H1 (cell line): ENCODE results near the gene SOX8. TPM values are rescaled to one million over a fixed set of nuclear protein-coding genes. Genes with fewer than 3 reads are reported as not detected.

Experiments used
- CTCF ChIA-PET: fragments of 300-600 bp; sonication (Branson Sonifier 250); formaldehyde crosslinking; loops from one replicate; lab custom pipeline; 2021; ENCODE audit not compliant: partially characterized antibody; lab: Charles Lee
- POLR2A ChIA-PET: fragments of 300-600 bp; sonication (Branson Sonifier 250); formaldehyde crosslinking; loops from one replicate; lab custom pipeline; 2021; ENCODE audit warnings: inconsistent platforms; ENCODE audit not compliant: partially characterized antibody; lab: Charles Lee
- DNase-seq, 2 experiments: peaks; one replicate each; pipeline versions ENCODE4 v3.0.0 to v3.0.0-alpha.2; 2010 to 2022; ENCODE audit warnings: low spot score in 2 of 2, low read depth in 1 of 2, mixed read lengths in 1 of 2
- FAIRE-seq: peaks from 2 replicates; lab custom pipeline; 2011; peaks lifted over from hg19 to GRCh38; lab: Jason Lieb, UNC
- H2AFZ ChIP-seq: 2 replicates; pipeline ENCODE4 v1.8.1; 2012; ENCODE audit warnings: low read length, inconsistent platforms
- H2AK5ac ChIP-seq: 2 replicates; pipeline ENCODE4 v1.6.1; 2013; ENCODE audit warnings: low read depth, low read length
- H2BK120ac ChIP-seq: replicated peaks from 2 replicates; pipeline ENCODE3; 2013; ENCODE audit warnings: low read depth, low read length, inconsistent platforms
- H2BK12ac ChIP-seq: 2 replicates; pipeline ENCODE4 v1.6.1; 2013; ENCODE audit warnings: low read depth, low read length
- H2BK15ac ChIP-seq: 2 replicates; pipeline ENCODE4 v1.6.1; 2013; ENCODE audit warnings: low read length
- H2BK20ac ChIP-seq: 2 replicates; pipeline ENCODE4 v1.6.1; 2013; ENCODE audit warnings: low read length
- H2BK5ac ChIP-seq: 2 replicates; pipeline ENCODE4 v1.6.1; 2013; ENCODE audit warnings: low read depth, low read length
- H3K14ac ChIP-seq: 2 replicates; pipeline ENCODE4 v1.6.1; 2013; ENCODE audit warnings: inconsistent platforms; ENCODE audit not compliant: insufficient read length
- H3K18ac ChIP-seq: 2 replicates; pipeline ENCODE4 v1.6.1; 2013; ENCODE audit warnings: low read length; ENCODE audit errors: extremely low read depth
- H3K23ac ChIP-seq: 2 replicates; pipeline ENCODE4 v1.6.1; 2013; ENCODE audit warnings: inconsistent platforms; ENCODE audit not compliant: insufficient read length
- H3K23me2 ChIP-seq: 2 replicates; pipeline ENCODE4 v1.6.1; 2013; ENCODE audit warnings: low read depth, low read length
- H3K27ac ChIP-seq: 2 replicates; pipeline ENCODE4 v1.6.1; 2011; ENCODE audit warnings: low read depth, low read length, inconsistent platforms
- H3K27me3 ChIP-seq, 4 experiments: replicated peaks in 1 of 4; 1 replicate in 1 of 4; 2 replicates in 3 of 4; pipeline versions ENCODE4 v1.6.1 to v1.8.1; 2011 to 2013; ENCODE audit warnings: low read length in 3 of 4, mild to moderate bottlenecking in 3 of 4, inconsistent platforms in 2 of 4, mixed read lengths in 2 of 4, moderate library complexity in 1 of 4; ENCODE audit not compliant: control insufficient read depth in 3 of 4, insufficient read depth in 3 of 4; ENCODE audit errors: extremely low read depth in 1 of 4
- H3K36me3 ChIP-seq, 4 experiments: 2 replicates each; pipeline versions ENCODE4 v1.6.1 to v1.8.1; 2011 to 2013; ENCODE audit warnings: mild to moderate bottlenecking in 4 of 4, low read length in 3 of 4, moderate library complexity in 2 of 4, control low read depth in 1 of 4, inconsistent platforms in 1 of 4; ENCODE audit not compliant: insufficient read depth in 4 of 4, control insufficient read depth in 2 of 4
- H3K4ac ChIP-seq: replicated peaks from 2 replicates; pipeline ENCODE3; 2013; ENCODE audit warnings: low read length, low read depth, mixed read lengths, inconsistent platforms; ENCODE audit not compliant: insufficient read length
- H3K4me1 ChIP-seq, 4 experiments: replicated peaks in 1 of 4; 1 replicate in 1 of 4; 2 replicates in 3 of 4; pipeline versions ENCODE4 v1.6.1 to v1.8.1; 2011 to 2013; ENCODE audit warnings: low read length in 3 of 4, inconsistent platforms in 2 of 4, mixed read lengths in 1 of 4; ENCODE audit not compliant: insufficient read depth in 4 of 4, control insufficient read depth in 3 of 4
- H3K4me2 ChIP-seq, 2 experiments: 2 replicates each; pipeline versions ENCODE4 v1.6.1 to v1.8.1; 2011 to 2013; ENCODE audit warnings: low read depth in 2 of 2, low read length in 2 of 2, control low read depth in 1 of 2, inconsistent platforms in 1 of 2, mild to moderate bottlenecking in 1 of 2; ENCODE audit not compliant: insufficient read depth in 1 of 2
- H3K4me3 ChIP-seq, 4 experiments: fragments of 200-600, 300-600 bp in 1 of 4; sonication (generic), shearing (Covaris generic), sonication (Bioruptor Twin) in 1 of 4; 2 replicates each; pipeline versions ENCODE4 v1.5.1 to v1.8.1; 2011 to 2016; ENCODE audit warnings: low read length in 4 of 4, low read depth in 3 of 4, control low read depth in 2 of 4, inconsistent platforms in 2 of 4, mild to moderate bottlenecking in 2 of 4, mixed read lengths in 1 of 4, moderate library complexity in 1 of 4; ENCODE audit not compliant: insufficient read depth in 2 of 4; ENCODE audit errors: extremely low read depth in 1 of 4
- H3K56ac ChIP-seq: replicated peaks from 2 replicates; pipeline ENCODE3; 2013; ENCODE audit warnings: low read depth, mild to moderate bottlenecking, mixed read lengths, low read length, inconsistent platforms; ENCODE audit not compliant: insufficient read length
- H3K79me1 ChIP-seq: 2 replicates; pipeline ENCODE4 v1.6.1; 2013; ENCODE audit warnings: low read depth, low read length, control low read depth
- H3K79me2 ChIP-seq, 2 experiments: 2 replicates each; pipeline versions ENCODE4 v1.6.1 to v1.8.1; 2012 to 2013; ENCODE audit warnings: low read length in 2 of 2, mild to moderate bottlenecking in 2 of 2, inconsistent platforms in 1 of 2; ENCODE audit not compliant: insufficient read depth in 2 of 2, control insufficient read depth in 1 of 2
- H3K9ac ChIP-seq, 4 experiments: replicated peaks in 1 of 4; 1 replicate in 1 of 4; 2 replicates in 3 of 4; pipeline versions ENCODE4 v1.6.1 to v1.8.1; 2011 to 2013; ENCODE audit warnings: low read depth in 3 of 4, low read length in 3 of 4, control low read depth in 2 of 4, mild to moderate bottlenecking in 2 of 4, moderate library complexity in 2 of 4, inconsistent platforms in 1 of 4; ENCODE audit errors: extremely low read depth in 1 of 4
- H3K9me3 ChIP-seq, 2 experiments: 2 replicates each; pipeline versions ENCODE4 v1.6.1 to v1.8.1; 2012 to 2013; ENCODE audit warnings: mild to moderate bottlenecking in 2 of 2, moderate library complexity in 2 of 2, control low read depth in 1 of 2, inconsistent platforms in 1 of 2, low read depth in 1 of 2, low read length in 1 of 2, mixed read lengths in 1 of 2; ENCODE audit not compliant: insufficient read depth in 2 of 2
- H4K20me1 ChIP-seq, 2 experiments: replicated peaks in 1 of 2; 2 replicates each; pipeline versions ENCODE3 to v1.8.1; 2011 to 2013; ENCODE audit warnings: inconsistent platforms in 2 of 2, low read length in 2 of 2, mild to moderate bottlenecking in 1 of 2; ENCODE audit not compliant: insufficient read depth in 2 of 2, control insufficient read depth in 1 of 2
- H4K5ac ChIP-seq: 2 replicates; pipeline ENCODE4 v1.6.1; 2013; ENCODE audit warnings: low read length, low read depth, mixed read lengths, inconsistent platforms; ENCODE audit not compliant: insufficient read length
- H4K8ac ChIP-seq: 2 replicates; pipeline ENCODE4 v1.8.0; 2013; ENCODE audit warnings: mild to moderate bottlenecking, moderate library complexity, low read length, inconsistent platforms; ENCODE audit not compliant: insufficient read depth; ENCODE audit errors: extremely low read depth
- H4K91ac ChIP-seq: replicated peaks from 2 replicates; pipeline ENCODE3; 2013; ENCODE audit warnings: low read length, mixed read lengths, inconsistent platforms; ENCODE audit not compliant: insufficient read length
- BRCA1 ChIP-seq: IDR thresholded peaks from 2 replicates; pipeline ENCODE4 v1.6.1; 2012; ENCODE audit warnings: low read depth, low read length, improper control_type of control experiment
- CHD1 ChIP-seq: IDR thresholded peaks from 2 replicates; pipeline ENCODE4 v1.6.1; 2012; ENCODE audit warnings: low read depth, low read length, improper control_type of control experiment
- CREB1 ChIP-seq: IDR thresholded peaks from 2 replicates; pipeline ENCODE4 v1.6.1; 2012; ENCODE audit warnings: inconsistent platforms
- CTBP2 ChIP-seq: IDR thresholded peaks from 2 replicates; pipeline ENCODE4 v1.7.0; 2011; ENCODE audit warnings: borderline replicate concordance, mild to moderate bottlenecking, moderate library complexity, mixed read lengths, low read length; ENCODE audit not compliant: insufficient read depth, insufficient read length
- EGR1 ChIP-seq: IDR thresholded peaks from 2 replicates; pipeline ENCODE4 v1.6.1; 2011; ENCODE audit warnings: low read depth, low read length, borderline replicate concordance
- JUN ChIP-seq: IDR thresholded peaks from 2 replicates; pipeline ENCODE4 v1.6.1; 2011; ENCODE audit warnings: low read depth, mild to moderate bottlenecking, improper control_type of control experiment, low read length
- POLR2A ChIP-seq, 2 experiments: IDR thresholded peaks; 1 replicate in 1 of 2; 2 replicates in 1 of 2; pipeline ENCODE4 v1.6.1; 2011; ENCODE audit warnings: low read depth in 2 of 2, low read length in 2 of 2, mild to moderate bottlenecking in 2 of 2; ENCODE audit errors: control extremely low read depth in 1 of 2
- POU5F1 ChIP-seq: IDR thresholded peaks from 2 replicates; pipeline ENCODE4 v1.6.1; 2011; ENCODE audit warnings: low read depth, mild to moderate bottlenecking, low read length, moderate library complexity
- SIN3A ChIP-seq, 2 experiments: IDR thresholded peaks in 1 of 2; conservative IDR thresholded peaks in 1 of 2; 2 replicates each; pipeline ENCODE4 v1.6.1; 2011 to 2012; ENCODE audit warnings: low read length in 2 of 2, improper control_type of control experiment in 1 of 2, low read depth in 1 of 2, mild to moderate bottlenecking in 1 of 2
- SP4 ChIP-seq: IDR thresholded peaks from 2 replicates; pipeline ENCODE4 v1.6.1; 2012; ENCODE audit warnings: low read length, inconsistent platforms
- ZNF274 ChIP-seq: IDR thresholded peaks from 2 replicates; pipeline ENCODE4 v1.7.0; 2012; ENCODE audit warnings: low read length, borderline replicate concordance; ENCODE audit errors: extremely low read depth
- WGBS, 2 experiments: shearing (Covaris generic) in 1 of 2; methylation state at CpG; one replicate each; pipeline versions ENCODE4 v1.1.6 to v1.1.7; 2013 to 2015; ENCODE audit warnings: low lambda C conversion rate in 2 of 2, mixed read lengths in 2 of 2, inconsistent platforms in 1 of 2, low coverage in 1 of 2, missing lambda C conversion rate in 1 of 2; ENCODE audit not compliant: insufficient replicate concordance in 2 of 2, insufficient coverage in 1 of 2, insufficient read length in 1 of 2; ENCODE audit errors: extremely low coverage in 1 of 2, missing lambda C conversion rate in 1 of 2; 5-methylcytosine and 5-hydroxymethylcytosine counted together
- polyA plus RNA-seq, 7 experiments: library from polyadenylated mRNA; depleted of rRNA in 3 of 7; stranded (reverse) in 5 of 7; unstranded in 2 of 7; fragments of >200 nt in 5 of 7; fragments of 200-250 nt in 2 of 7; gene quantifications; 1 replicate in 5 of 7; 2 replicates in 1 of 7; 4 replicates in 1 of 7; pipeline versions ENCODE4 v1.2.1 to v1.2.3, GENCODE V29; 2011 to 2013; ENCODE audit warnings: missing spikeins in 2 of 7, mixed read lengths in 2 of 7
- total RNA-seq: library from RNA; stranded (reverse); fragmentation: NEBNext Ultra II Directional; extraction: Animal tissue kit (Norgen Biotek cat#: 25700); gene quantifications from 2 replicates; pipeline ENCODE4 v1.2.1, GENCODE V29; 2021
- TF ChIP-seq, protein P1 (sequence below): IDR thresholded peaks from 2 replicates; pipeline ENCODE4 v1.6.1; 2012; ENCODE audit warnings: inconsistent platforms
- TF ChIP-seq, protein P2 (sequence below): IDR thresholded peaks from 2 replicates; pipeline ENCODE4 v1.6.1; 2012; ENCODE audit warnings: low read length, inconsistent platforms

SOX8 gene
- total and polyA plus RNA-seq, 2 of the 8 experiments (the other 6 are each of a cell fraction or from before 2014, with no cell fraction given): 2.2 to 5.7 TPM

DNA sequence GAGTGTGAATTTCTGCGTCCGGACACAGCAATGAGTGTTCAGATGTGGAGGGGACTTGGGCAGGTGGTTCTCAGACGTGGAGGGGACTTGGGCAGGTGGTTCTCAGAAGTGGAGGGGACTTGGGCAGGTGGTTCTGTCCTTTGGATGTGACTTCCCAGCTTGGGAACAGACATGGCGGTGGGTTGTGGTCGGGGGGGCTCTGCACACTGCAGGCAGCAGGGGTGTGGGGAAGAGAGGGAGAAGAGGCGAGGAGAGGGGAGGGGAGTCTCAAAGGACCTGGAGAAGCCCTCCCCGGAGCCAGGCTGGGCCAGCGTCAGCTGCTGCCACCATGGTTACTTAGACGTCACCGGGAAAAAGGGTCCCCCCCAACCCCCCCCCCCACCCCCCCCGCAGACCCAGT lies 9.8 kb downstream of the SOX8 start:
- H3K18ac ChIP-seq: no peak overlapping the region
- H2BK15ac ChIP-seq: no peak overlapping the region
- ChIA-PET CTCF (no interaction called here), POLR2A (no interaction called here)
- H4K5ac ChIP-seq: no peak overlapping the region
- H4K8ac ChIP-seq: no peak overlapping the region
- no peak overlapping the region for H3K23ac ChIP-seq
- FAIRE-seq (no peak), DNase-seq (no peak)
- WGBS, 2 experiments: 84% methylated on average over 4 of the region's 11 CpGs; no CpG with 5 or more reads in 1 of the 2 experiments
- H3K9ac ChIP-seq: no peak overlapping the region
- no peak overlapping the region for H3K14ac ChIP-seq
- peaks cover 0 to 2% of the 10 kb centered on the region in 2 experiments for H4K20me1 ChIP-seq
- H3K23me2 ChIP-seq: peaks cover 10% of the 10 kb centered on the region; the same call in 1 of the 2 replicates
- no peaks in the 10 kb centered on the region for H3K79me2 ChIP-seq
- H3K4ac ChIP-seq: no peak overlapping the region
- H3K4me2 ChIP-seq: no peak overlapping the region
- peaks cover 18 to 33% of the 10 kb centered on the region in 2 experiments for H3K9me3 ChIP-seq
- no peak overlapping the region for H3K56ac ChIP-seq
- TF ChIP-seq, protein P1, sequence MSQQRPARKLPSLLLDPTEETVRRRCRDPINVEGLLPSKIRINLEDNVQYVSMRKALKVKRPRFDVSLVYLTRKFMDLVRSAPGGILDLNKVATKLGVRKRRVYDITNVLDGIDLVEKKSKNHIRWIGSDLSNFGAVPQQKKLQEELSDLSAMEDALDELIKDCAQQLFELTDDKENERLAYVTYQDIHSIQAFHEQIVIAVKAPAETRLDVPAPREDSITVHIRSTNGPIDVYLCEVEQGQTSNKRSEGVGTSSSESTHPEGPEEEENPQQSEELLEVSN: no peak
- no peak for TF ChIP-seq EGR1
- no peak for TF ChIP-seq ZNF274
- no peak for TF ChIP-seq POU5F1
- TF ChIP-seq CHD1: no peak
- TF ChIP-seq SP4: no peak
- no peak for TF ChIP-seq BRCA1
- no peak for TF ChIP-seq SIN3A (conservative IDR thresholded peaks at IDR 0.05 in 1 of 2, IDR thresholded peaks at IDR 0.05 in 1 of 2; ENCODE audit: low read depth in 1 of 2, low read length in 2 of 2)
- TF ChIP-seq, protein P2, sequence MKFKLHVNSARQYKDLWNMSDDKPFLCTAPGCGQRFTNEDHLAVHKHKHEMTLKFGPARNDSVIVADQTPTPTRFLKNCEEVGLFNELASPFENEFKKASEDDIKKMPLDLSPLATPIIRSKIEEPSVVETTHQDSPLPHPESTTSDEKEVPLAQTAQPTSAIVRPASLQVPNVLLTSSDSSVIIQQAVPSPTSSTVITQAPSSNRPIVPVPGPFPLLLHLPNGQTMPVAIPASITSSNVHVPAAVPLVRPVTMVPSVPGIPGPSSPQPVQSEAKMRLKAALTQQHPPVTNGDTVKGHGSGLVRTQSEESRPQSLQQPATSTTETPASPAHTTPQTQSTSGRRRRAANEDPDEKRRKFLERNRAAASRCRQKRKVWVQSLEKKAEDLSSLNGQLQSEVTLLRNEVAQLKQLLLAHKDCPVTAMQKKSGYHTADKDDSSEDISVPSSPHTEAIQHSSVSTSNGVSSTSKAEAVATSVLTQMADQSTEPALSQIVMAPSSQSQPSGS: no peak
- no peak for TF ChIP-seq POLR2A (IDR thresholded peaks at IDR 0.05; ENCODE audit: control extremely low read depth in 1 of 2, low read depth in 2 of 2, low read length in 2 of 2)
- TF ChIP-seq CREB1: no peak
- no peak for TF ChIP-seq CTBP2
- TF ChIP-seq JUN: no peak
- no peak overlapping the region for H2BK5ac ChIP-seq
- no peak overlapping the region for H2BK20ac ChIP-seq
- H2BK120ac ChIP-seq: no peak overlapping the region
- no peak overlapping the region for H3K4me3 ChIP-seq
- H3K4me1 ChIP-seq: no peaks in the 10 kb centered on the region
- no peak overlapping the region for H2AFZ ChIP-seq
- H3K27ac ChIP-seq: no peak overlapping the region
- H3K79me1 ChIP-seq: 0 out of 2 replicates have a peak, but pooled peaks cover 2% of the 10 kb centered on the region
- H2AK5ac ChIP-seq: no peak overlapping the region
- no peak overlapping the region for H2BK12ac ChIP-seq
- H3K27me3 ChIP-seq: no peaks in the 10 kb centered on the region
- no peak overlapping the region for H4K91ac ChIP-seq
- H3K36me3 ChIP-seq: no peaks in the 10 kb centered on the region
